Left ventricle myocardium inferior (tissue), 1 donor: ENCODE results near the gene PRKCE. TPM values are rescaled to one million over a fixed set of nuclear protein-coding genes. Genes with fewer than 3 reads are reported as not detected.
A peak's percentile ranks its signal among the peaks of the same experiment; 100 is the strongest.

Experiments used
- DNase-seq: peaks from one replicate; pipeline ENCODE4 v3.0.0-alpha.2; 2020
- H3K27ac ChIP-seq: fragments of 200-600 bp; replicated peaks from 2 replicates; pipeline ENCODE4 v1.8.0; 2021
- H3K27me3 ChIP-seq: fragments of 200-600 bp; 2 replicates; pipeline ENCODE4 v1.8.0; 2021; ENCODE audit warnings: low read depth
- H3K36me3 ChIP-seq: fragments of 200-600 bp; 2 replicates; pipeline ENCODE4 v1.8.0; 2021
- H3K4me1 ChIP-seq: fragments of 200-600 bp; 2 replicates; pipeline ENCODE4 v1.8.0; 2021
- H3K4me3 ChIP-seq: fragments of 200-600 bp; 2 replicates; pipeline ENCODE4 v1.8.0; 2021; ENCODE audit warnings: mild to moderate bottlenecking, moderate library complexity
- H3K9me3 ChIP-seq: fragments of 200-600 bp; replicated peaks from 2 replicates; pipeline ENCODE4 v1.8.0; 2021
- intact Hi-C: fragments of 100-400 bp; cut with micrococcal nuclease; formaldehyde crosslinking; loops from one replicate; pipeline ENCODE4 v1.11.0; 2022
- total RNA-seq: library from RNA; stranded (reverse); fragmentation: NEBNext Ultra II Directional; extraction: Animal tissue kit (Norgen Biotek cat#: 25700); gene quantifications from one replicate; pipeline ENCODE4 v1.2.1, GENCODE V29; 2021
- TF ChIP-seq, protein P1 (sequence below): fragments of 200-600 bp; IDR thresholded peaks from 2 replicates; pipeline ENCODE4 v1.8.0; 2021; ENCODE audit warnings: antibody characterized with exemption, mild to moderate bottlenecking, borderline replicate concordance
- donor health status: DM: no; HTN: yes; CAD: no; lungs with severe emphysema.

Gene PRKCE
- total RNA-seq, 1 donor from 2014 or later, result 14.7 TPM

DNA sequence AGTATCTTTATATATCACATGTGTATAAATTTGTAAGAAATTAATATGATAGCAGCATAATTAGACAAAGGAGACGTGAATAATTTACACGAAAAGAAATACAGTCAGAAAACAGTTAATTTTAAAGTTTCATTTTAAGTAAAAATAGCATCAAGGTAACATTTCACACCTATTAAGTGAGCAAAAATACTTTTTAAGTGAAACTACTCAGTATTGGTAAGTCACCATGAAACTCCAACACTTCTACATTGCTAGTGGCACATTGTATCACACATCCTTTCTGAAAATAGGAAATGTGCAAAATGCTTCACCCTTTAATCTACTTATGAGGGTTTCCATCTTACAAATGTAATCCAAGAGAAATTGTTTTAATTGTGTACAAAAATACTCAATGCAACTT, 357.8 kb downstream of the PRKCE start:
- Histone ChIP-seq H3K9me3 (no peaks in the 10 kb centered on the region), H3K27me3 (no peaks in the 10 kb centered on the region), H3K4me1 (no peaks in the 10 kb centered on the region), H3K27ac (no peak overlapping the region), H3K4me3 (no peak overlapping the region), H3K36me3 (peaks cover 38% of the 10 kb centered on the region)
- no peak for DNase-seq
- intact Hi-C loops, result no loop called here
- TF ChIP-seq, protein P1, sequence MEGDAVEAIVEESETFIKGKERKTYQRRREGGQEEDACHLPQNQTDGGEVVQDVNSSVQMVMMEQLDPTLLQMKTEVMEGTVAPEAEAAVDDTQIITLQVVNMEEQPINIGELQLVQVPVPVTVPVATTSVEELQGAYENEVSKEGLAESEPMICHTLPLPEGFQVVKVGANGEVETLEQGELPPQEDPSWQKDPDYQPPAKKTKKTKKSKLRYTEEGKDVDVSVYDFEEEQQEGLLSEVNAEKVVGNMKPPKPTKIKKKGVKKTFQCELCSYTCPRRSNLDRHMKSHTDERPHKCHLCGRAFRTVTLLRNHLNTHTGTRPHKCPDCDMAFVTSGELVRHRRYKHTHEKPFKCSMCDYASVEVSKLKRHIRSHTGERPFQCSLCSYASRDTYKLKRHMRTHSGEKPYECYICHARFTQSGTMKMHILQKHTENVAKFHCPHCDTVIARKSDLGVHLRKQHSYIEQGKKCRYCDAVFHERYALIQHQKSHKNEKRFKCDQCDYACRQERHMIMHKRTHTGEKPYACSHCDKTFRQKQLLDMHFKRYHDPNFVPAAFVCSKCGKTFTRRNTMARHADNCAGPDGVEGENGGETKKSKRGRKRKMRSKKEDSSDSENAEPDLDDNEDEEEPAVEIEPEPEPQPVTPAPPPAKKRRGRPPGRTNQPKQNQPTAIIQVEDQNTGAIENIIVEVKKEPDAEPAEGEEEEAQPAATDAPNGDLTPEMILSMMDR, result no peak

DNA sequence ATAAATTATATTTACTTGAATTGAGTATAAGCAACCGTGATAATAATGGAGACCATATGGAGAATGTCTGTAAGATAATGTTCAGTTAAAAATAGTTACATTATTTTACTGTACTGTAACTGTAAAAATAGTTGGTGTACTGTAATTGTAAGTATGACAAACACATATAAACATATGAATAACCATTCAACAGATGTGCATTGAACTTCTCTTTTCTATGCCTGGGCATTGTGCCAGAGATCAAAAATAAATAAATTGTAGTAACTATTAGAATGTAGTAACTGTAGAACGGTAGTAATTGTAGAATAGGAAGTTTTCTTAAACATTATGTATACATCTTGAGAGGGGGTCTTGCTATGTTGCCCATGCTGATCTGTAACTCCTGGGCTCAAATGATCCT, 358.3 kb downstream of the PRKCE start:
- TF ChIP-seq, protein P1, result no peak
- Histone ChIP-seq H3K36me3 (peaks cover 38% of the 10 kb centered on the region), H3K27me3 (no peaks in the 10 kb centered on the region), H3K4me3 (no peak overlapping the region), H3K27ac (no peak overlapping the region), H3K9me3 (no peaks in the 10 kb centered on the region), H3K4me1 (peaks cover 4% of the 10 kb centered on the region)
- intact Hi-C loops, result loop anchor here (10.0 kb wide), 1 partner anchor 355 kb away; no protein-coding TSS in a partner anchor
- no peak for DNase-seq

- peaks cover 37% of the 10 kb centered on the region for H3K36me3 ChIP-seq
- no peaks in the 10 kb centered on the region for H3K27me3 ChIP-seq
- H3K4me3 ChIP-seq, result no peak overlapping the region
- no peaks in the 10 kb centered on the region for H3K9me3 ChIP-seq
- TF ChIP-seq, protein P1, result no peak
- no peak for DNase-seq
- peaks cover 10% of the 10 kb centered on the region for H3K4me1 ChIP-seq
- intact Hi-C loops, result loop anchor here (10.0 kb wide), 1 partner anchor 354 kb away; no protein-coding TSS in a partner anchor
- H3K27ac ChIP-seq, result no peak overlapping the region
Measured at GRCh38 chr2:46010223-46010924, 358.9 kb downstream of the PRKCE start.

DNA sequence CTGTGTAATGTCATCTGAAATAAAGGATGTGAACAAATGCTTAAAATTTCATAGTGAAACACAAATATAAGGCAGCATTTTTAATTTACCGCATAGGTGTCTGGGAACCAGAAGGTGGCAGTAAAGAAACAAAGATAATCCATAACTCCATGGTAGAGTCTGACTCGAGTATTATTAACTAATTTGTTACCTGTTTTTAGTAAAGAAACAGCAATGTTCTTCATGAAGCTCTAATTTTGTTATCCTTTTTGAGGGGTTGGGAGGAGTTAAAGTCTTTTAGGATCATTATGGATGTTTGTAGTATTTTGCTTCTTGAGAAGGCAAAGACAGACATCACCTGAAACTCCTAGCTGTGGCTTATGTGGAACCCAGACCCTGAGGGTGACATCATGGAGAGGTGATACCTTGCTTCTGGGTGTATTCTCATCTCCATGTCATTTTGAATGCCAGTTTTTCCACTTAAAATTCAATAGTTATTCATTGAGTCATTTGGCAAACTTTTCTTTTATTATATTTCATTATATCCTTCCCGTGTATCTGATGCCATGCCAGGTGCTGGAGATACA, 359.5 kb downstream of the PRKCE start:
- Histone ChIP-seq H3K27ac (no peak overlapping the region), H3K9me3 (no peaks in the 10 kb centered on the region), H3K27me3 (no peaks in the 10 kb centered on the region), H3K4me1 (peaks cover 16% of the 10 kb centered on the region), H3K36me3 (peaks cover 34% of the 10 kb centered on the region), H3K4me3 (no peak overlapping the region)
- intact Hi-C loops, result loop anchor here (10.0 kb wide), 1 partner anchor 354 kb away; no protein-coding TSS in a partner anchor
- DNase-seq, result no peak
- TF ChIP-seq, protein P1, result peak; percentile 75

- H3K27ac ChIP-seq, result no peak overlapping the region
Measured at GRCh38 chr2:46012618-46013240, 361.3 kb downstream of the PRKCE start.

More at GRCh38 chr2:46012618-46013240, 361.3 kb downstream of the PRKCE start:
- Histone ChIP-seq H3K36me3 (peaks cover 20% of the 10 kb centered on the region), H3K9me3 (no peaks in the 10 kb centered on the region), H3K4me1 (peaks cover 18% of the 10 kb centered on the region), H3K4me3 (no peak overlapping the region), H3K27me3 (no peaks in the 10 kb centered on the region)
- DNase-seq, result no peak
- intact Hi-C loops, result loop anchor here (10.0 kb wide), 1 partner anchor 352 kb away; no protein-coding TSS in a partner anchor
- TF ChIP-seq, protein P1, result no peak
